Memory B cell (primary cell): ENCODE data around the gene PSMC4.

Experiments
- ATAC-seq: fragments of 150-1000 bp; cut with Tn5 transposase; 2 replicates; pipeline ENCODE4 v1.10.0; 2021; ENCODE audit warnings: low read depth, mild to moderate bottlenecking, moderate library complexity
- DNase-seq, 2 donors: peaks; one replicate each; pipeline ENCODE4 v3.0.0; 2022; ENCODE audit warnings: low spot score in 2 of 2
- H3K27ac Mint-ChIP-seq: one replicate; pipeline ENCODE4 v1.8.0; 2022; ENCODE audit warnings: mild to moderate bottlenecking, moderate library complexity, mixed read lengths
- H3K27me3 Mint-ChIP-seq: one replicate; pipeline ENCODE4 v1.8.0; 2022; ENCODE audit warnings: mixed read lengths
- H3K36me3 Mint-ChIP-seq: one replicate; pipeline ENCODE4 v1.8.0; 2022; ENCODE audit warnings: mild to moderate bottlenecking, mixed read lengths
- H3K4me1 Mint-ChIP-seq: one replicate; pipeline ENCODE4 v1.8.0; 2022; ENCODE audit warnings: mixed read lengths
- H3K4me3 Mint-ChIP-seq: one replicate; pipeline ENCODE4 v1.8.0; 2022; ENCODE audit warnings: mild to moderate bottlenecking, moderate library complexity, mixed read lengths
- H3K9me3 Mint-ChIP-seq: one replicate; pipeline ENCODE4 v1.8.0; 2022; ENCODE audit warnings: mixed read lengths

PSMC4 gene

DNA sequence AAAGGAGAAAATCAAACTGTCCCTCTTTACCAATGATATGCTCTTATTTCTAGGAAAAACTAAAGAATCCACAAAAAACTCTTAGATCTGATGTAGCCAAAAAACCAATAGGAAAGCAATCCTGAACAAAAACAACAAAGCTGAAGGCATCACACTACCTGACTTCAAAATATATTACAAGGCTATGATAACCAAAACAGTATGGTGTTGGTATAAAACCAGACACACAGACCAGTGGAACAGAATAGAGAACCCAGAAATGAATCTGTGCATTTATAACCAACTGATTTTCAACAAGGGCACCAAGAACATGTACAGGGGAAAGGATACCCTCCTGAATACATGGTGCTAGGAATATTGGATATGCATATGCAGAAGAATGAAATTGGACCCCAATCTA lies 16.2 kb downstream of the PSMC4 start:
- H3K4me3 Mint-ChIP-seq = no peak overlapping the region
- peaks cover 14% of the 10 kb centered on the region for H3K9me3 Mint-ChIP-seq
- peaks cover 13% of the 10 kb centered on the region for H3K4me1 Mint-ChIP-seq
- DNase-seq (no peak), ATAC-seq (no peak)
- no peak overlapping the region for H3K27ac Mint-ChIP-seq
- no peaks in the 10 kb centered on the region for H3K27me3 Mint-ChIP-seq
- peaks cover 29% of the 10 kb centered on the region for H3K36me3 Mint-ChIP-seq

GRCh38 chr19:39987596-39987995 lies 16.6 kb downstream of the PSMC4 start:
- ATAC-seq = no peak
- Mint-ChIP-seq H3K4me3 (no peak overlapping the region), H3K9me3 (peaks cover 14% of the 10 kb centered on the region), H3K4me1 (peaks cover 15% of the 10 kb centered on the region), H3K27ac (no peak overlapping the region), H3K36me3 (peaks cover 26% of the 10 kb centered on the region), H3K27me3 (no peaks in the 10 kb centered on the region)
- no peak for DNase-seq

DNA sequence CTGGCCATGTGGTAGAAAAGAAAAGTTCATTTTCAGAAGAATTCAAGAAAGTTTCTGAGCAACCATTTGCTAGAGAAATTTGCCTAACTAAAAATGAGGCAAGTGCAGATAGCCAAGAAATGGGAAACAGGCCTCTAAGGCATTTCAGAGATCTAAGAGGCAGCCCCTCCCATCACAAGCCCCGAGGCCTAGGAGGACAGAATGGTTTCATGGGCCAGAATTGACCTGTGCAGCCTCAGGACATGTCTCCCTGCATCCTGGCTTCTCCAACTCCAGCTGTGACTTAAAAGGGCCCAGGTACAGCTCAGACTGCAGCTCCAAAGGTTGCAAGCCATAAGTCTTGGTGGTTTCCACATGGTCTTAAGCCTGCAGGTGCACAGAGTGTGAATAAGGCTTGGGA lies 22.6 kb downstream of the PSMC4 start:
- ATAC-seq = no peak
- peaks cover 40% of the 10 kb centered on the region for H3K4me1 Mint-ChIP-seq
- H3K36me3 Mint-ChIP-seq = peaks cover 16% of the 10 kb centered on the region
- no peak overlapping the region for H3K27ac Mint-ChIP-seq
- H3K4me3 Mint-ChIP-seq = no peak overlapping the region
- peaks cover 3% of the 10 kb centered on the region for H3K9me3 Mint-ChIP-seq
- H3K27me3 Mint-ChIP-seq = no peaks in the 10 kb centered on the region
- no peak for DNase-seq

DNA sequence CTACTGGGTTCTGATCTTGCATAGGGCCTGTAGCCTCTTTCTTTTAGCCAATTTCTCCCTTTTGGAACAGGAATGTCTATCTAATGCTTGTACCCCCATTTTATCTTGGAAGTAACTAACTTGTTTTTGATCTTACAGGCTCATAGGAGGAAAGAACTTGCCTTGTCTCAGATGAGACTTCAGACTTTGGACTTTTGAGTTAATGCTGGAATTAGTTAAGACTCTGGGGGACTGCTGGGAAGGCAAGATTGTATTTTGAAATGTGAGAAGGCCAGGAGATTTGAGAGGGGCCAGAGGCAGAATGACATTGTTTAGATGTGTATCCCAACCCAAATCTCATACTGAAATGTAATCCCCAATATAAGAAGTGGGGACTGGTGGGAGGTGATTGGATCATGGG lies 23.4 kb downstream of the PSMC4 start:
- Mint-ChIP-seq H3K4me3 (no peak overlapping the region), H3K27me3 (no peaks in the 10 kb centered on the region), H3K36me3 (peaks cover 13% of the 10 kb centered on the region), H3K9me3 (peaks cover 3% of the 10 kb centered on the region), H3K27ac (no peak overlapping the region), H3K4me1 (peaks cover 38% of the 10 kb centered on the region)
- ATAC-seq (no peak), DNase-seq (no peak)

DNA sequence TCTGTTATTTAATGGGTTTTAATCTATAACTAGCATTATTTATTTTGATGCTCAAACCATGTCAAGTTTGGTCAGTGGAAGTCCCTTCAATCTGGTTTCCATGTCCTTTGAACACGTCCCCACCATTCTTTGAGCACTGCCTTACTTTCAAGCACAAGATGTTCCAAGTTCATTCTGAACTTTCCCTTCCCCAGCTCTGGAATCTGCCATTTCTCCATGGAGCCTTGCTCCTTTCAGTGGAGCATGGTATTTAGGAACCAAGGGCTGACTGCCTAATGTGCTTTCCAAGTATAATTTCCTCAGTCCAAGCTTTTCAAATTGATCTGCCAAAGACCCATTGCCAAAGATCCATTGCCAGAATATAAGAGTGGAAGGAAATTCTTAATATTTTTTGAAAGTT lies 24.8 kb downstream of the PSMC4 start:
- H3K4me1 Mint-ChIP-seq = peaks cover 31% of the 10 kb centered on the region
- peak overlapping the region; percentile 42 for H3K4me3 Mint-ChIP-seq
- H3K9me3 Mint-ChIP-seq = peaks cover 3% of the 10 kb centered on the region
- H3K27me3 Mint-ChIP-seq = no peaks in the 10 kb centered on the region
- DNase-seq (no peak), ATAC-seq (no peak)
- peak overlapping the region; percentile 72 for H3K27ac Mint-ChIP-seq
- peaks cover 13% of the 10 kb centered on the region for H3K36me3 Mint-ChIP-seq

- DNase-seq (peak in 1 of 2 donors; percentile 7), ATAC-seq (peak; percentile 46)
- H3K27ac Mint-ChIP-seq = peak overlapping the region; percentile 72
- no peaks in the 10 kb centered on the region for H3K27me3 Mint-ChIP-seq
- H3K4me1 Mint-ChIP-seq = peaks cover 31% of the 10 kb centered on the region
- peak overlapping the region; percentile 92 for H3K4me3 Mint-ChIP-seq
- peaks cover 3% of the 10 kb centered on the region for H3K9me3 Mint-ChIP-seq
- H3K36me3 Mint-ChIP-seq = peaks cover 13% of the 10 kb centered on the region
Observed at GRCh38 chr19:39996218-39996810, 25.3 kb downstream of the PSMC4 start.

GRCh38 chr19:39996811-39997637 lies 26.1 kb downstream of the PSMC4 start, which contains the start of gene ZNF546:
TSS of gene ZNF546 (plus strand) at chr19:39997060. CDS start at chr19:39998327, 1,267 bp downstream.
- H3K4me1 Mint-ChIP-seq = peaks cover 28% of the 10 kb centered on the region
- DNase-seq (peak; percentile 76 to 85), ATAC-seq (peak; percentile 91)
- H3K27ac Mint-ChIP-seq = peak within 1 kb of the TSS; percentile 72
- H3K27me3 Mint-ChIP-seq = no peaks in the 10 kb centered on the region
- peak within 1 kb of the TSS; percentile 92 for H3K4me3 Mint-ChIP-seq
- H3K36me3 Mint-ChIP-seq = peaks cover 13% of the 10 kb centered on the region
- peaks cover 3% of the 10 kb centered on the region for H3K9me3 Mint-ChIP-seq

DNA sequence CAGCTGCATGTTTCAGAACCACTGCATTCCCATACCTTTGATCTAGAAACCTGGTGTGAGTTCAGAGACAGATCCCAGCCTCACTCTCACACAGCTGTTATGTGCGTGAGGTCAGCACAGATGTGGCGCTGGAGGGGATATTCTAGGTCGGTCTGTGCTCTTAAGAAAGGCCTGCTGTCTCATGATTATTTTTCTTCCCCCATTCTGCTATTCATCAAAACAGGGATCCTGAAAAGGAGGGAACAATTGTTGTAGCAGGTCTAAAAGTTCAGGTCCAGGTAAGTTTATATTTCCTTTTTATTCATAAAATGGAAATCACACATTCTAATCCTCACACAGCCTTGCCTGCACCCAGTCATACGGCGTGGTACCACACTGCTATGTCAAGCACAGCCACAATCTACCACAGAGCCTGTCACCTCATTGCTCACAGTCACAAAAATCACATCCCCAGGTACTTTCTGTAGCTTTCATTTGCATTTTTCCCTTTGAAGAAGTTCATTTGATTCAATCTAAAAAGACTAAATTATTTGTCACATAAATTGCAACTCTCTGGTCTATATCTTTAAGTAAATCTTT lies 26.8 kb downstream of the PSMC4 start:
- Mint-ChIP-seq H3K27me3 (no peaks in the 10 kb centered on the region), H3K4me1 (peaks cover 24% of the 10 kb centered on the region), H3K4me3 (peak overlapping the region; percentile 92), H3K9me3 (peaks cover 3% of the 10 kb centered on the region), H3K36me3 (peaks cover 14% of the 10 kb centered on the region), H3K27ac (peak overlapping the region; percentile 72)
- no peak for ATAC-seq
- DNase-seq = no peak

DNA sequence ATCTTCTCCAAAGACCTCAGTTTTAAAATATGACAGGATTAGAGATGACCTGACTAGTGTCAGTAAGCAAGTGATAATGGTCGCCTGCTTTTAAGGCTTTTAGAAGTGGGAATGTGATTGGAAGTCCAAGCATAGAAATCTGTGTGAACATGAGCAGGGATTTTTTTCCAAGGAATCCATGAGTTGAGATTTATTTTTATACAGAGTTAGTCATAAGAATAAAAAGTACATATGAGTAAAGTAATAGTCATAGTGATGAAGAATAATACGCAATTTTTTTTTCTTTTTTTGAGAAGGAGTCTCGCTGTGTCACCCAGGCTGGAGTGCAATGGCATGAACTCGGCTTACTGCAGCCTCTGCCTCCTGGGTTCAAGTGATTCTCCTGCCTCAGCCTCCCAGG lies 27.5 kb downstream of the PSMC4 start:
- Mint-ChIP-seq H3K27me3 (no peaks in the 10 kb centered on the region), H3K4me1 (peaks cover 21% of the 10 kb centered on the region), H3K4me3 (peak overlapping the region; percentile 49), H3K27ac (peak overlapping the region; percentile 72), H3K9me3 (no peaks in the 10 kb centered on the region), H3K36me3 (peaks cover 7% of the 10 kb centered on the region)
- ATAC-seq (no peak), DNase-seq (no peak)

DNA sequence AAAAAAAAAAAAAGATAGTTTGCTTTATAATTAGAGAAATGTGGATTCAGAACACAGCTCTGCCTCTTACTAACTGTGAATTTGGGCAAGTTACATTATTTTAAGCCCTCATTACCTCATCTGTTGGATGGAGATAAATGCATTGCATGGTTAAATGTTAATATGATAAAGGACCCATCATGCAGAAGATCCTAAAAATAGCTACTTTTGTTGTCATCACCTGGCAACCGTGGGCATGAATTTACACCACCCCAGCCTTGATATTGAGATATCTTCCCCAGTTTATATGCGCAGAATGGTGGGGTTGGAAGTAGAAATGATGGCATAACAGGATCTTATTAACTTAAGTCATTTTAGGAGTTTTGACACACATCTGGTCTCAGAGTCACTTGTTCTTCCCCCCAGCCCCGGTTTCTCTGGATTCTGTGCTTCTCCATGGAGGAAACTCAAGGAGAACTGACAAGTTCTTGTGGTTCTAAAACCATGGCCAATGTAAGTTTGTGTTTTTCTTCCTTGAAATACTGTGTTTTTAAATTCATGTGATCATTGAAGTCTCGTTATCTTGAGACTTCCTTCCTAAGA lies 34.8 kb downstream of the PSMC4 start:
- H3K4me1 Mint-ChIP-seq = no peaks in the 10 kb centered on the region
- H3K27me3 Mint-ChIP-seq = no peaks in the 10 kb centered on the region
- no peak overlapping the region for H3K27ac Mint-ChIP-seq
- no peak for ATAC-seq
- no peak for DNase-seq
- no peak overlapping the region for H3K4me3 Mint-ChIP-seq
- H3K36me3 Mint-ChIP-seq = peaks cover 41% of the 10 kb centered on the region
- peaks cover 8% of the 10 kb centered on the region for H3K9me3 Mint-ChIP-seq

DNA sequence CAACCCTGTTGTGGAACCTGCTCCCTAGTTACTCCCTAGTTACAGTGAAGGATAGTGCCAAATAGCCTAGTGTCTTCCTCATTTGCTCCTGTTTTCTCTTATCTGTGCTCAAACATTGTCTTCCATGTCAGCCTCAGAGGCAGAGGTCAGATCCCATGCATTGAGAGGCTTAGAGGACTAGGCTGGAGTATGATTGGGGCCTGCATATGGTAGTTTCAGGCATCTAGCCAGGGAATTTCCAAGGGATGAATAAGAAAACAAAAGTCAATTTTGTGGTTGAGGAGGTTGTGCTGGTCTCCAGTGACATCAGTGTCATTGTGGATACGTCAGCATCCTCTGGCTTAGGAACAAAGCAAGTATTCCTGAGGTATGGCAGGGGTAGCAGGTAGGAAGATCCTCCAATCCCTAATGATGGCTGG lies 35.3 kb downstream of the PSMC4 start:
- H3K36me3 Mint-ChIP-seq = peaks cover 44% of the 10 kb centered on the region
- no peak for ATAC-seq
- H3K27me3 Mint-ChIP-seq = no peaks in the 10 kb centered on the region
- H3K4me1 Mint-ChIP-seq = no peaks in the 10 kb centered on the region
- peaks cover 8% of the 10 kb centered on the region for H3K9me3 Mint-ChIP-seq
- no peak overlapping the region for H3K27ac Mint-ChIP-seq
- H3K4me3 Mint-ChIP-seq = no peak overlapping the region
- DNase-seq = no peak

DNA sequence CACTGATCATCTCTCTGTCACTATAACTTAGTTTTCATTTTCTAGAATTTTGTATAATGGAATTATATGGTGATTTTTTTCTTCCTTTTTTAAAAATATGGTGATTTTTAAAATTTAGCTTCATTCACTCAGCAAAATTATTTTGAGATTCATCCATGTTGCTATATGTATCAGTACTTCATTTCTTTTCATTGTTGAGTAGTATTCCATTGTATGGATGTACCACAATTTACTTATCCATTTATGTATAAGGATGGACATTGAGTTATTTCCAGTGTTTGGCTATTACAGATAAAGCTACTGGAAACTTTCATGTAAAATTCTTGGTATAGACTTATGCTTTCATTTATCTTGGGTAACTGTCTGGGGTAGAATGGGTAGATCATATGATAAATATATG lies 38.7 kb downstream of the PSMC4 start:
- no peak overlapping the region for H3K4me3 Mint-ChIP-seq

DNA sequence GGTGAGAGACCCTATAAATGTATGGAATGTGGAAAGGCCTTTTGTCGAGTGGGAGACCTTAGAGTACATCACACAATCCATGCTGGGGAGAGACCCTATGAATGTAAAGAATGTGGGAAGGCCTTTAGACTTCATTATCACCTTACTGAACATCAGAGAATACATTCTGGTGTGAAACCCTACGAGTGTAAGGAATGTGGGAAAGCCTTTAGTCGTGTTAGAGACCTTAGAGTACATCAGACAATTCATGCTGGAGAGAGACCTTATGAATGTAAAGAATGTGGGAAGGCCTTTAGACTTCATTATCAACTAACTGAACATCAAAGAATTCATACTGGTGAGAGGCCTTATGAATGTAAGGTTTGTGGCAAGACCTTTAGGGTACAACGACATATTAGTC lies 43.0 kb downstream of the PSMC4 start:
- no peaks in the 10 kb centered on the region for H3K4me1 Mint-ChIP-seq
- no peak for ATAC-seq
- peaks cover 44% of the 10 kb centered on the region for H3K36me3 Mint-ChIP-seq
- H3K9me3 Mint-ChIP-seq = peaks cover 20% of the 10 kb centered on the region
- no peak overlapping the region for H3K27ac Mint-ChIP-seq
- H3K27me3 Mint-ChIP-seq = no peaks in the 10 kb centered on the region
- no peak overlapping the region for H3K4me3 Mint-ChIP-seq
- no peak for DNase-seq

More for the DNA sequence above, 38.7 kb downstream of the PSMC4 start:
- H3K4me1 Mint-ChIP-seq = no peaks in the 10 kb centered on the region
- no peak overlapping the region for H3K27ac Mint-ChIP-seq
- H3K9me3 Mint-ChIP-seq = peaks cover 23% of the 10 kb centered on the region
- DNase-seq (no peak), ATAC-seq (no peak)
- H3K36me3 Mint-ChIP-seq = peaks cover 67% of the 10 kb centered on the region
- H3K27me3 Mint-ChIP-seq = no peaks in the 10 kb centered on the region

DNA sequence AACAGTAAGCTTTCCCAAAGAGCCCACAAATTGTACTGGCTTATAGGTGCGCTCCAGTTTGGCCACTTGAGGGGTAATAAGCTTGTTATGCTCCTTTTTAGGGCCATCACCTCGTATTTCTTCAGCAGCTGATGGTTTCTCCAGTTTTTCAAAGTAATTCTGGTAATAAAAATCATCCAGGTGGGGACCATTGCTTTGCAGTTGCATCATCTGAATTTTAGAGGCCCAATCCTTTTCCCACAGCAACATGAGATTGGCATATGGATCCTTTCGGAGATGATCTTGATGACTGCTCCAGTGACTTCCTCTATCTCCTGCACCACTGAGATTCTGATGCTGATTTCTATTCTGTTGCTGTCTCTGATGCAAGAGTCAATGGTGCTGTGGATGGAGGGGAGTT lies 53.0 kb downstream of the PSMC4 start:
- DNase-seq (no peak), ATAC-seq (no peak)
- H3K4me3 Mint-ChIP-seq = no peak overlapping the region
- peaks cover 24% of the 10 kb centered on the region for H3K9me3 Mint-ChIP-seq
- H3K27ac Mint-ChIP-seq = no peak overlapping the region
- H3K36me3 Mint-ChIP-seq = peaks cover 16% of the 10 kb centered on the region
- H3K4me1 Mint-ChIP-seq = no peaks in the 10 kb centered on the region
- H3K27me3 Mint-ChIP-seq = no peaks in the 10 kb centered on the region
